Muscle layer of duodenum (tissue), 2 donors: Measurements from ENCODE around the gene FAM120AOS.

Experiments
- H3K27ac ChIP-seq: one replicate; pipeline ENCODE4 v1.7.0; 2013; ENCODE audit warnings: mild to moderate bottlenecking, low read length
- H3K27me3 ChIP-seq: one replicate; pipeline ENCODE4 v1.7.0; 2013; ENCODE audit warnings: low read depth, mild to moderate bottlenecking, control low read depth, low read length
- H3K36me3 ChIP-seq, 2 donors: one replicate each; pipeline ENCODE4 v1.7.0; 2013; ENCODE audit warnings: low read length in 2 of 2, control low read depth in 1 of 2, mild to moderate bottlenecking in 1 of 2; ENCODE audit not compliant: insufficient read depth in 2 of 2, control insufficient read depth in 1 of 2
- H3K4me1 ChIP-seq, 2 donors: one replicate each; pipeline ENCODE4 v1.7.0; 2013; ENCODE audit warnings: low read length in 2 of 2, mild to moderate bottlenecking in 2 of 2, control low read depth in 1 of 2, moderate library complexity in 1 of 2; ENCODE audit not compliant: insufficient read depth in 2 of 2, control insufficient read depth in 1 of 2
- H3K4me3 ChIP-seq, 2 donors: one replicate each; pipeline ENCODE4 v1.7.0; 2013; ENCODE audit warnings: low read length in 2 of 2, low read depth in 1 of 2, mild to moderate bottlenecking in 1 of 2
- H3K9me3 ChIP-seq, 2 donors: one replicate each; pipeline ENCODE4 v1.7.0; 2013; ENCODE audit warnings: low read length in 2 of 2, control low read depth in 1 of 2, mild to moderate bottlenecking in 1 of 2; ENCODE audit not compliant: control insufficient read depth in 1 of 2
- donor health status: healthy.

The FAM120AOS gene

GRCh38 chr9:93480728-93481324, 27.4 kb upstream of the FAM120AOS start:
- Histone ChIP-seq H3K4me1 (peaks cover 0 to 15% of the 10 kb centered on the region in 2 donors), H3K27me3 (no peaks in the 10 kb centered on the region), H3K4me3 (no peak overlapping the region), H3K9me3 (no peaks in the 10 kb centered on the region), H3K27ac (no peak overlapping the region), H3K36me3 (peaks cover 6 to 10% of the 10 kb centered on the region in 2 donors)

GRCh38 chr9:93480262-93480661, 26.9 kb upstream of the FAM120AOS start:
- Histone ChIP-seq H3K27ac (no peak overlapping the region), H3K4me3 (no peak overlapping the region), H3K36me3 (peaks cover 6 to 10% of the 10 kb centered on the region in 2 donors), H3K27me3 (no peaks in the 10 kb centered on the region), H3K4me1 (peaks cover 0 to 15% of the 10 kb centered on the region in 2 donors), H3K9me3 (no peaks in the 10 kb centered on the region)

- H3K4me1 ChIP-seq, result peaks cover 0 to 15% of the 10 kb centered on the region in 2 donors
- H3K9me3 ChIP-seq, result no peaks in the 10 kb centered on the region
- no peak overlapping the region for H3K27ac ChIP-seq
- H3K36me3 ChIP-seq, result peaks cover 6 to 10% of the 10 kb centered on the region in 2 donors
- no peak overlapping the region for H3K4me3 ChIP-seq
- no peaks in the 10 kb centered on the region for H3K27me3 ChIP-seq
These were observed 26.3 kb upstream of the FAM120AOS start for GRCh38 chr9:93479726-93480125.

GRCh38 chr9:93477397-93477796, 24.0 kb upstream of the FAM120AOS start:
- Histone ChIP-seq H3K9me3 (no peaks in the 10 kb centered on the region), H3K4me1 (peaks cover 0 to 15% of the 10 kb centered on the region in 2 donors)

GRCh38 chr9:93476924-93477323, 23.5 kb upstream of the FAM120AOS start:
- Histone ChIP-seq H3K4me3 (no peak overlapping the region), H3K27me3 (no peaks in the 10 kb centered on the region), H3K4me1 (peaks cover 0 to 15% of the 10 kb centered on the region in 2 donors), H3K36me3 (peaks cover 4 to 7% of the 10 kb centered on the region in 2 donors), H3K9me3 (no peaks in the 10 kb centered on the region), H3K27ac (no peak overlapping the region)

More at GRCh38 chr9:93477397-93477796, 24.0 kb upstream of the FAM120AOS start:
- H3K36me3 ChIP-seq, result peaks cover 4% of the 10 kb centered on the region in 2 donors
- H3K27ac ChIP-seq, result no peak overlapping the region
- H3K4me3 ChIP-seq, result no peak overlapping the region
- H3K27me3 ChIP-seq, result no peaks in the 10 kb centered on the region

GRCh38 chr9:93475856-93476255, 22.5 kb upstream of the FAM120AOS start:
- Histone ChIP-seq H3K9me3 (no peaks in the 10 kb centered on the region), H3K27me3 (no peaks in the 10 kb centered on the region), H3K4me3 (no peak overlapping the region), H3K4me1 (peaks cover 0 to 15% of the 10 kb centered on the region in 2 donors), H3K36me3 (peaks cover 4 to 11% of the 10 kb centered on the region in 2 donors), H3K27ac (no peak overlapping the region)

- no peak overlapping the region for H3K27ac ChIP-seq
- H3K4me3 ChIP-seq, result no peak overlapping the region
- H3K36me3 ChIP-seq, result peaks cover 4 to 11% of the 10 kb centered on the region in 2 donors
- peaks cover 0 to 13% of the 10 kb centered on the region in 2 donors for H3K4me1 ChIP-seq
- H3K9me3 ChIP-seq, result no peaks in the 10 kb centered on the region
- no peaks in the 10 kb centered on the region for H3K27me3 ChIP-seq
These were observed 21.7 kb upstream of the FAM120AOS start for GRCh38 chr9:93475108-93475507.

GRCh38 chr9:93473411-93473810, 20.0 kb upstream of the FAM120AOS start:
- Histone ChIP-seq H3K9me3 (no peaks in the 10 kb centered on the region), H3K4me3 (no peak overlapping the region), H3K27ac (no peak overlapping the region), H3K4me1 (peaks cover 9 to 23% of the 10 kb centered on the region in 2 donors), H3K36me3 (peaks cover 4 to 11% of the 10 kb centered on the region in 2 donors), H3K27me3 (no peaks in the 10 kb centered on the region)

- Histone ChIP-seq H3K36me3 (peaks cover 4 to 9% of the 10 kb centered on the region in 2 donors), H3K4me1 (peaks cover 28 to 34% of the 10 kb centered on the region in 2 donors), H3K27ac (no peak overlapping the region), H3K4me3 (no peak overlapping the region), H3K27me3 (no peaks in the 10 kb centered on the region), H3K9me3 (no peaks in the 10 kb centered on the region)
These were observed 17.7 kb upstream of the FAM120AOS start for GRCh38 chr9:93471124-93471523.

GRCh38 chr9:93470391-93470790, 17.0 kb upstream of the FAM120AOS start:
- no peak overlapping the region for H3K4me3 ChIP-seq
- H3K36me3 ChIP-seq, result peaks cover 4 to 8% of the 10 kb centered on the region in 2 donors
- H3K27ac ChIP-seq, result peak overlapping the region; percentile 47
- peaks cover 31 to 32% of the 10 kb centered on the region in 2 donors for H3K4me1 ChIP-seq
- no peaks in the 10 kb centered on the region for H3K9me3 ChIP-seq
- H3K27me3 ChIP-seq, result no peaks in the 10 kb centered on the region

GRCh38 chr9:93468763-93469456, 15.5 kb upstream of the FAM120AOS start:
- Histone ChIP-seq H3K4me1 (peaks cover 31 to 44% of the 10 kb centered on the region in 2 donors), H3K4me3 (peak overlapping the region; percentile 2 to 17), H3K36me3 (peaks cover 4 to 8% of the 10 kb centered on the region in 2 donors), H3K27me3 (no peaks in the 10 kb centered on the region), H3K27ac (peak overlapping the region; percentile 79), H3K9me3 (no peaks in the 10 kb centered on the region)
